Superior temporal gyrus (tissue), 1 donor: ENCODE data around the gene ABCB11.
"Not testable (repeated sequence)": the region's sequence is repeated elsewhere in the genome, so short reads cannot be mapped to it uniquely, and the experiment has no call there.

Source experiments
- DNase-seq: peaks from one replicate; pipeline ENCODE4 v3.0.0-alpha.2; 2016; ENCODE audit errors: extremely low spot score

ABCB11 gene

DNA sequence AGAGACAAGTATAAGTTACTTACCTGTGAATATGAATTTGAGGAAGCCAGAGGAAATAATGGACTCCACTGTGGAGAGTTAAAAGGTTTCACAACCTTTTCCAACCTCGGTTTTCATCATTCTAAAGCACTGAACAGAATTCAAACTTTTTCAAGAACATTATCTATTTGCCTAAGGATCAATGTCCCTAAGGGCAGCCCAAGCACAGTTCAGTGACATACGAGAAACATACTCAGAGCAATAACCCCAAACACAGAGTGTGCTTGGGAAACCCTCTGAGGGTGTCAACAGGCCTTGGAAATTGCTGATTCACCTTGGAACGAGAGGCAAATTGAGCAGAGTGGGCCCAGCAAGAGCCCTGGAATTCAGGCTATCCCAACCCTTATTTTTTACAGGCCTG is at the start of gene ABCB11:
TSS of gene ABCB11 (minus strand) at position 123 of the 400 bp plus-strand sequence. CDS start 13,199 bp downstream, outside the sequence.
- no peak for DNase-seq

DNA sequence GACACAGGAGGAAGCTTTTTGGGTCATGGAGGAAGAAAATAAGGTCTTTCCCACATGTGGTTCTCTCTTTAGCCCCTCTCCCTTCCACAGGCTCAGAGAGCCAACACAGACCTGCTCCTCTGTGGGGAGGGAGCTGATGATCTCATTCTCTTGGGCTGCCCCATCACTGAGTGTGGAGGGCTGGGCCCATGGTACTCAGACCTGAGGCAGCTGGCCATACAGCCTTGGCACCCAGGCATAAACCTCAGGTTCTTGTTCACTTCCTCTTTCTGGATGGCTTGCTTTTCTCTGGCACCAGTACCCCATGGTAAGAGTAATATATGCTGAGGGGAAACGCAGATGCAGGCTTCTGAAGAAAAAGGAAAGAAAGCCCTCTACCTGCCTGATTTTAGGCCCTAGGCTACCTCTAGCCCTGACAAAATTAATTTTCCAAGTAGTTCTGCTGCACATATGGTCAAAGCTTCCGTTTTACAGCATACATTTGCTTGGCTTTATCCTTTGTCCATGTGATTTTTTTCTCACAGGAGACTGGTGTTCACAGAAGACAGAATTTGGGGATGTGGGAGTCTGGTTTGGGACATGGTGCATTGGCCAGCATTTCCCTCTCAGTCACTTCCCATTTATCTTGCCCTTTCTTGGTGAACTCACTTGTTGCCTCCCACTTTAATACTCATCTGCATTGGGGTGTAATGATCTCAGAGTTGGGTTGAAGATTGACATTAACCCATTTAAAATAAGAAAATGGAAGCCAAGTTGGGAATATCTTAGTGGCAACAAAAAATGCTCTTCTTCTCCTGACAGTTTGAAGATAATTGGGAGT is 49.3 kb upstream of the ABCB11 start:
- DNase-seq: no peak

DNA sequence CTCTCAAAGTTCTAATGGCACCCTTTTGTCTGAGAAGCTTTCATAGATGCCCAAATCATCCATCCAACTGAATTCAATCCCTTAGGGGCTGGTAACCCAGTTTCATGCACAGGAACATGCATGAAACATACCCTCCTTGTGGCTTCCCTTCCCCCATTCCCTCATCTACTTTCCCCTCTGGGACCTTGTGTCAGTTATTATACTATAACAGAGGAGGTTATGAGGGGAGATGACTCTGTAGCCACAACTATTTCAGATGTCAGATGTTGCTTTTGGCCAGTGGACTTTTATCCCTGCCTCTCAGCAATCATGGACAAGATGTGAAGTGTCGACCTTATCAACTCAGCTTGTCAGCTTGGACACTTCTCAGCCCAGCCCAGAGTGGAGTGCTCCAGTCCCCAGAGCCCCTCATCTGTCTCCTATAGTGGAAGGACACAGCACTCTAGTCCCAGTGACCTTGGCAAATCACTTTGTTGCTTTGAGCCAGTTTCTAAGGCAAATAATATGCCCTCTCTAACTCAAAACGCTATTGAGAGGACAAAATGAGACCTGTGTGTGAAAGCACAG is 46.6 kb upstream of the ABCB11 start:
- no peak for DNase-seq

DNA sequence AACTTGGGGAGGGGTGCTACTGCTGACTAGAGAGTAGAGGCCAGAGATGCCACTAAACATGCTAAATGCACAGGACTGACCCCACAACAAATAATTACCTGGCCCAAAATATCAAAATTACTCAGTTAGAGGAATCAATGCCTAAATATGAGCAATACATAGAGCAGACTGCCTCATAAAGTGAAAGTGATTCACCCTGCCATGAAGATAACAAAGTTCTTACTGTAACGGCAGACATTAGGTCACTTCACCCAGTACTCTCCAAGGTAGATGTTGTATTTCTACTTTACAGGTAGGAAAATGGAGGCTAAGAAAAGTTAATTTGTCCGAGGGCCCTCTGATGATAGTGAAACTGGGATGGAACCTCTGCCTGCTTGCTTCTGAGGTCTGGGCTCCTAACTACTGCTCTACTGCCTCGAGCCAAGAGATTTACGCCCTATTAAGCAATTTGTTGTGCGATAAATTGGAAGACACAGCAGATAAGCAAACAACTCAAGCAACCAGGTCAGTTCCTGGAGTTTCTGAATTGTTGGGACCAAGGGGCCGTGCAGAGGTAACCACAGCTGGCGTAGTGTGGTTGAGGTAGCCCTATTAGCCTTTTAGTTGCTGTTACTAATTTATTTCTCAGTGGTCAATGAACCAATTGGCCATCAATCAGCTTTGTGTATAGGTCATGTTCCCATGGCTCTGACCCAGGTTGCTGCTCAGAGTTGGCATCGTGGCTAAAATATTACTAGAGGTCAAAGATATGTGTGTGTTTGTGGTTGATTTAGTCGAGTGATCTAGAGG is 43.0 kb upstream of the ABCB11 start:
- DNase-seq: no peak

DNA sequence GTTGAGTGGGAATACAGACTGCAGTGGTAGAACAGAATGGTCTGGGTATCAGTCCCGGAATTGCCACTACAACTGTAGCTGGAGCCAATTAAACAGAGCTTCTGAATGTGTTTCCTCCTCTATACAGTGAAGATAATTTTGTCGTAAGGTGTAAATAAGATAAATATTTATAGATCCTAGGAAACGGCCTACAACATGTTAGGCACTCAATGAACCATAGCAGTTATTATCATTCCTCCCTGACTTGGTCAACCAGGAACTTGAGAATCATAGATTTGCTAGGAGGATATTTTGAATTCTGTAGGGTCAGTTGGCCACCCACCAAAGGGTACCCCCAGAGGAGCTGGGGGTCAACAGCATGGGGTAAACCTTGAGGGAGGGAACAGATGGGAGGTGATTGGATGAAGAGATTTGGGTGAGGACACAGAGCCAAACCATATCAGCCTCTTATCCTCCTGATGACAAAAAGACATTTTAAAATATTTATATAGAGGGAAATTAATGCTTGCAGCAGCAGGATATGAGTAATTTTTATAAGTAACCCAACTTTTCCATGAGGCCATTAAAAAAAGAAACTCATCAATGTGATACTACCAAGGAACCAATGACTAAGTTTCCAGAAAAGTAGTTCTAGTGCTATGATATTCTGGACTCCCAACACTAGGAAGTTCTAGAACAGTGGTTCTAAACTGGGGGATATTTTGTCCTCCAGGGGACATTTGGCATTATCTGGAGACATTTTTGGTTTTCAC is 42.3 kb upstream of the ABCB11 start:
- no peak for DNase-seq

DNA sequence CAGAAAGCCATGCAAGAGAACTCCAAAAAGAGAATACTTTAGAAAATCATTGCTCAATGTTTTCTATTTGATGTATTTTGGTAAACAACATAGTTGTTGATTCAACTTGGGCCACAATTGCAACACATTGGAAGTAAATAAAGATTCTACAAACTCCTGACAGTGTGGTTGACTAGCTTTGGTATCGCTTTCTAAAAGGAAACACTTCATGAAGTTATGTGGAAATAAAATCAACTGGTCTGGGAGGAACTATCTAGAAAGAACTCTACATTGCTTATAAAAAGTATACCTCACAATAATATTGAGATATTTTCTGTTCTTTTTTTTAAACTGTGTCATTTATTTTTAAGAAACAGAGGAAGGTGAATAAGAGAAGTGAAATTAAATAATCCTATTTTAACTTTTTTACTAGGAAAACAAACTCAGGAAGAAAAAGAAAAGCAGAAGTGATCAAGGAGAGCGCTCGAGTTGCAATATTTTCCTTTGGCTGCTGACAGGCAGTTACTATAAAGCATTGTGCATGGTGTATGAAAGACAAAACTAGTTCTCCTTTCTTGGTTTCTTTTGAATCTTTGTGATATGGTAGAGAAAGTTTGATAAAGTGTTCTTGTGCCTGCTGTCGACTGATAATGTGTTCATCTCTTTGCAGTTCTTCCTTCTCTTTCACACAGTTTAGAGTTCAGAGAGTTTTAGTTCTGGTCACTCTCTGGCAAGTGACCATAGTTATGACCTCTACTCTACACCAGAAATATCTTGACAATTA is 41.2 kb upstream of the ABCB11 start:
- no peak for DNase-seq

DNA sequence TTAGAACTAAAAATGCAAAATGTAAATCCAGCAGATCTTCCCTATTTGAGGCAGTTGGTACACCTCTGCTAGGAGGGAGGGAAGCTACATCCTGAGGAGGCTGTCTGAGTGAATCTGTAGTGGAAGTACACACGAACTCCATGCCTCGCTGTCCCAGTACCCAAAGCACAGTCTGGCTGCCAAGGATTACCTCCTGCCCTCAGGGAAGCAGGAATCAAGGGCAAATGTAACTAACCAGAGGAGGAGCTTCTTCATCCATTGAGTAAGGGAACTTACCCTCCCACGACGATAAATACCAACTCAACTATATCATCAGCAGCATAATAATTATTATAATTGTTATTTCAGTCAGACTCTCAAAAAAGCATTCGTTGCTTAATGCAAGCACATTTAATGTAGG is 40.3 kb upstream of the ABCB11 start:
- no peak for DNase-seq

DNA sequence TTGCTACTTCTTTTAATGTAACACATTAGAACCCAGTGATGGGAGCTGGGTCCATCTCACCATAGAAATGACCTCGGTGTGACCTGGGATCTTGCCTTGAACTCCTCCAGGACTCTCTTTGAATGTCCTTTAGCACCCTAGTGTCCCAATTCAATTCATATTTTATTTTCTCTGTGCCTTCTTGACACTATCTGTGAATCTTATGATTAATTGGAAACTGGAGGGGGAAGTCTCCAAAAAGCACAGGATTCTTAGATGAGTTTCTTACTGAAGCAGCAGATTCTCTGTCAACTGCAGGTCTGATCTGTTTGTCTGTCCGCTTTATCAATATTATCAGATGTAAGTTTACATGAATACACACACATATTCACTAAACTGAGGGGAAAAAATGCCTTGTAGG is 38.7 kb upstream of the ABCB11 start:
- DNase-seq: no peak

DNA sequence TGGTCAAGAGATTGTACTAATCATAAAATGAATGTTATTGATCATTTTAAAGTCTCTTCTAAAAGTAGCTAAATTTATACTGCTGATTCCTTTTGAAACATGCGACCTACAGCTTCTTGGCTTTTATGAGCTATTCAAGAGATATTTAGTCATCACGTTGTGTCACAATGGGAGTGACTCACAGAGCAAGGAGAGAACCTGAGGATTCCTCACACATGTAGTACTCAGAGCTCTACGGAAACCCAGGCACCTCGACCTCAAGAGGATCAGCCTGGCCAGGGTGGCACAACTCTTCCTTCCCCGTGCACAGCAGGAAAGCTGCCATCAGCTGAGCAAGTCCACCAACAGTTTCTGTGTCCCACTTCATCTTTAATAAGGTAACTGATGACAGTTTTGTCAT is 38.2 kb upstream of the ABCB11 start, which contains the start of gene DHRS9:
TSS of gene DHRS9 (plus strand) at position 223 of the 400 bp plus-strand sequence. CDS start 12,019 bp downstream, outside the sequence.
- DNase-seq: no peak

DNA sequence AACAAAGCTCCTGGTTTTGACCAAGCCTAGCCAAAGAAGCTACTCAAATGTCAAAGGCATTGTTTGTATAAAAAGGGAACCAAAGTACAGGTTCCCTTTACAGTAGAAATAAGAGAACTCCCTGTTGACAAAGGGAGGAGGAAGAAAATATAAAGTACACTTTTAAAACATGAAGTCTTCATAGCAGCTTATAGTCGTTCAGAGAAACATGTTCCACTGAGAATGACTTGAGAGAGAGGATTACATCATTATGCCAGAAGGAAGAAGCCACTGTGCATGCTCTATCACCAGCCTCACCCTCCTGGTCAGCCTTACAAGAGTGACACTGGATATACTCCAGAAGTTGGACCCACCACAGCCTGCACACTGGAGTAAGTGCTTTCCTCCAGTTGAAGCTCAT is 35.8 kb upstream of the ABCB11 start:
- no peak for DNase-seq

DNA sequence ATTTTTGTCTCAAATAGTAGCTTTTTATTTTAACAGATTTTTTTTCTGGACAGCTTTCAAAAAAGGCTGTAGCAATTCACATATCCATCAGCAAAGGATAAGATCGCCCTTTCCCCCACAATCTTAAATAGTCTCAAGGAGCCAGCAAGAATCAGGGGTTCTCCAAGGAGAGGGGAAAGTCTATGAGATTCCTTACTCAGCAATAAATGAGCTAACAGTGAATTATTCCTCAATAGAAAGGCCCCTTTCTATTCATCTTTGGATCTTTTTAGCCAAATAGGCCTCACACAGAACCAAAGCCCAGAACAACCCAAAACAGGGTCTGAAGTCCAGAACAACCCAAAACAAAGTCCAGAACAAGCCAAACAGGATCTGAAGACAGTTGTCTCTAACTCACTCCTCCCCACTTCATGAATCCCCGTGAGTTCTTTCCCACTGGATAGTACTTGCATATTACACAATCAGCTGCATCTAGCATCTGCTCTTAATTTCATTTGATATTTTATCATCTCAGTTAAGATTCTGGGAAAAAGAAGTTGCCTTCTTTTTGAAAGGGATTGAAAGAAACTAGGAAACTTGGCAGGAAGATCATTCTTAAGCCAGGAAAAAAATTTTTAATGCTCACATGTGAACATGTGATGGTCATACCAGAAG is 34.9 kb upstream of the ABCB11 start:
- no peak for DNase-seq

DNA sequence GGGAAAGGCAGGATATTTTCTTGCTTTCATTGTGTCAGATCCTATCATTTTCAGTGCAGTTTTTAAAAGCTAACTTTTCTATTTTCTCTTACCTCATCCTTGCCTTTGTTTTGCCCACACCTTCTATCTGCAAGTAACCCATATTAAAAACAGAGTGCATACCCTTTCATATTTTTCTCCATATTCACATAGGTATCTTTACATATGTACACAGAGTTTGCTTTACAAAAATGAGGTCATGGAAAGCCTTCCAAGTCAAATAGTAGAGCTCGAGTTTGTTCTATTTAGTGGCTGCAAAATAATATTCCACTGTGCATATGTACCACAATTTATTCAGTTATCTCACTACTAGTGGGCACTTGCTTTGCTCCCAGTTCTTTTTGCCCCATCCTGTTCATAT is 34.3 kb upstream of the ABCB11 start:
- no peak for DNase-seq

DNA sequence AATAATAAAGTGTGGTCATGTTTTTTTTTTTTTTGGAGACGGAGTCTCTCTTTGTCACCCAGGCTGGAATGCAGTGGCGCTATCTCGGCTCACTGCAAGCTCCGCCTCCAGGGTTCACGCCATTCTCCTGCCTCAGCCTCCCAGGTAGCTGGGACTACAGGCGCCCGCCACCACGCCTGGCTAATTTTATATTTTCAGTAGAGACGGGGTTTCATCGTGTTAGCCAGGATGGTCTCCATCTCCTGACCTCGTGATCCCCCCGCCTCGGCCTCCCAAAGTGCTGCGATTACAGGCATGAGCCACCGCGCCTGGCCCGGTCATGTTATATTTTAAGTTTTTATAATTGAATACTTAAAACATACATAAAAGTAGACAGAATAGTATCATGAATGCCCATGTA is 33.1 kb upstream of the ABCB11 start:
- not testable (repeated sequence) for DNase-seq

DNA sequence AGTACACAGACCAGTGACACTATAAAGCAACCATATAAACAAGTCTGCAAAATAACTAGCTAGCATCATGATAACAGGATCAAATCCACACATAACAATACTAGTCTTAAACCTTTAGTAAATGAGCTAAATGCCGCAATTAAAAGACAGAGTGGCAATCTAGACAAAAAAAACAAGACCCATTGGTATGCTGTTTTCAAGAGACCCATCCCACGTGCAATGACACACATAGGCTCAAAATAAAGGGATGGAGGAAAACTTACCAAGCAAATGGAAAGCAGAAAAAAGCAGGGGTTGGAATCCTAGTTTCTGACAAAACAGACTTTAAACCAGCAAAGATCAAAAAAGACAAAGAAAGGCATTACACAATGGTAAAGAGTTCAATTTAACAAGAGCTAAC is 23.5 kb upstream of the ABCB11 start:
- DNase-seq: not testable (repeated sequence)

DNA sequence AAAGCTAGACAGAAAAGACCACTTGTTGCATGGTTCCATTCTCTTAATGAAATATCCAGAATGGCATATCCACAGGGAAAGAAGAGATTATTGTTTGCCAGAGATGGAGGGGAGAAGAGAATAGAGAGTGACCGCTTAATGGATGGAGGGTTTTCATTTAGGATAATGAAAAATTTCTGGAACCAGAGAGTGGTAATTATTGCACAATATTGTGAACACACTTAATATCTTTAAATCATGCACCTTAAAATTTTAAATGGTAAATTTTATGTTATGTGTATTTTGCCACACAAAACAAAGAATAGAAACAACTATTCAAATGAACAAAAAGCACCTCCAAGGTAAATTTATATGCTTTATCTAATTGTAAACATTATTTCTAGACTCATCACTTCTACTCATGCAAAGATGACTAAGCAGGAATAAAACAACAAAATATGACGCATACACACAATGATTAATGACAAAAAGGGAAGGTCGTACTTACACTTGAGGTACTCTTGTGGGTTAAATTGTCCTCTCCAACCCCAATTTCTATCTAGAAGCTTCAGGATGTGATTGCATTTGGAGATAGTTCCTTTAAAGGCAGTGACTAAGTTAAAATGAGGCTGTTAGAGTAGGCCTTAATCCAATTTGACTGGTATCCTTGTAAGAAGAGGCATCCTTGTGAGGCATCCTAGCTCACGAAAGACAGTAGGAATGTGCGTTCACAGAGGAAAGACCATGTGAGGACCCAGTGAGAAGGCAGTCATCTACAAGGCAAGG is 19.5 kb upstream of the ABCB11 start:
- no peak for DNase-seq

DNA sequence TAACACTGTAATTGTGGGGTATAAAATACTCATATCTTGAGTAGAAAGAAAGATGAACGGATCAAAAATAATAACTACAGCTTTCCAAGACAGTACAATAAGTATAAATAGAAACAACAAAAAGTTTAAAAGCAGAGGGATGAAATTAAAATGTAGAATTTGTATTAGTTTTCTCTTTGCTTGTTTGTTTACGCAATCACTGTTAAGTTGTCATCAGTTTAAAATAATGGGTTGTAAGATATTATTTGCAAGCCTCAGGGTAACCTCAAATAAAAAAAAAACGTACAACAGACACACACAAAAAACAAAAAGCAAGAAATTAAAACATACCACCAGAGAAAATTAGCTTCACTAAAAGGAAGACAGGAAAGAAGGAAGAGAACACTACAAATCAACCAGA is 18.0 kb upstream of the ABCB11 start:
- DNase-seq: no peak

DNA sequence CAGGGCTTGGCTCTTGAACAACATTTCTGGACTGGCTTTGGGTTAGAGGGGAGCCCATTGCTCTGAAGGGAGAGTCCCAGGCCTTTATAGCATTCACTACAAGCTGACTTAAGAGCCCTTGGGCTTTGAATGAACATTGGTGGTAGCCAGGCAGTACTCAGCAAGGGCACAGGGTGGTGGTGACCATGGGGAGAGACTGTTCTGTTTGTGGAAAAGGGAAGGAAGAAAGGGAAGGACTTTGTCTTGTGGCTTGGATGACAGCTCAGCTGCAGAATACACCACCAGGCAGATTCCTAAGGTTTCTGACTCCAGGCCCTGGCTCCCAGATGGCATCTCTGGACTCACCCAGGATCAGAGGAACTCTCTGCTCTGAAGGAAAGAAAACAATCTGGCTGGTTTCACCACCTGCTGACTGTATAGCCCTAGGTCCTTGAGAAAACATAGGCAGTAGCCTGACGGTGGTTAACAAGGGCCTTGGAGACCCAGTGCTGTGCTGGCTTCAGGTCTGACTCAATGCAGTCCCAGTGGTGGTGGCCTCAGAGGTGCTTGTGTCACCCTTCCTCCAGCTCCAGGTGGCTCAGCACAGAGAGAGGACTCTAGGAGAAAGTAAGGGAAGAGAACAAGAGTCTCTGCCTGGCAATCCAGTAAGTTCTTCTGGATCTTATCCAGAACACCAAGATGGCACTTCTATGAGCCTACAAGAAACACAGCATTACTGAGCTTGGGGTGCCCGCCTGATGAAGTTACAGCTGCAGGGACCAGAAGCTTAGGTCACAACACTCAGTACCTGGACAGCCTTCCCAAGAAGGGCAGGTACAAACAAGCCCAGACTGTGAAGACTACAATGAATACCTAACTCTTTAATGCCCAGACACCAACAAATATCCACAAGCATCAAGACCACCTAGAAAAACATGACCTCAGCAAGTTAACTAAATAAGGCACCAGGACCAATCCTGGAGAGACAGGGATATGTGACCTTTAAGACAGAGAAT is 16.4 kb upstream of the ABCB11 start:
- no peak for DNase-seq

DNA sequence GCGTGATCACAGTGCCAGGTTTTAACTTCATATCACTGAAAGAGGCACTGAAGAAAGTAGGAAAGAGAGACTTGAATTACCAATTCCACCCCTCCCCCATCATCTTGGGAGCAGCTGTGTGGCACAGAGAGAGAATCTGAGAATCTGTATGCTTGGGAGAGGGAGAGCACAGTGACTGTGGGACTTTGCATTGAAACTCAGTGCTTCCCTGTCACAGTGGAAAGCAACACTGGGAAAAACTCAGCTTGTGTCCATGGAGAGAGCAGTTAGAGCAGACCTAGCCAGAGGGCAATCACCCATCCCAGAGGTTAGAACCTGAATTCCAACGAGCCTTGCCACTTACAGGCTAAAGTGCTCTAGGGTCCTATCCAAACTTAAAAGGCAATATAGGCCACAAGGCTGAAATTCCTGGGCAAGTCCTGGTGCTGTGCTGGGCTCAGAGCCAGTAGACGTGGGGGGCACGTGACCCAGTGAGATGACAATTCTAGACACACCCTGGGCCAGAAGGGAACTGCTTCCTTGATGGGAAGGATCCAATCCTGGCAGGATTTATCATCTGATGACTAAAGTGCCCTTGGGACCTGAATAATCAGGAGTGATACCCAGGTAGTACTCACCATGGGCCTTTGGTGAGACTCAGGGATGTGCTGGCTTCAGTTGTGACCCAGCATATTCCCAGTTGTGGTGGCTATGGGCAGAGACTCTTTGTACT is 15.5 kb upstream of the ABCB11 start:
- no peak for DNase-seq
